Epidermal melanocyte (primary cell): ENCODE measurements around the gene GDPD4.

ENCODE experiments used
- DNase-seq: peaks from one replicate; pipeline ENCODE4 v3.0.0; 2011; ENCODE audit warnings: low spot score; ENCODE audit not compliant: insufficient read length

The GDPD4 gene

GRCh38 chr11:77244277-77245027 lies 57.0 kb downstream of the GDPD4 start:
- DNase-seq = peak; percentile 22

GRCh38 chr11:77236901-77237300 lies 64.6 kb downstream of the GDPD4 start:
- DNase-seq = no peak

GRCh38 chr11:77233011-77233410 lies 68.5 kb downstream of the GDPD4 start:
- DNase-seq = no peak

- no peak for DNase-seq
Observed at GRCh38 chr11:77232242-77232641, 69.2 kb downstream of the GDPD4 start.

GRCh38 chr11:77231800-77232199 lies 69.7 kb downstream of the GDPD4 start:
- no peak for DNase-seq

- no peak for DNase-seq
Observed at GRCh38 chr11:77230878-77231605, 70.4 kb downstream of the GDPD4 start.

- DNase-seq = no peak
Observed at GRCh38 chr11:77223797-77224196, 77.7 kb downstream of the GDPD4 start.

GRCh38 chr11:77217156-77217555 lies 84.3 kb downstream of the GDPD4 start:
- no peak for DNase-seq

- no peak for DNase-seq
Observed at GRCh38 chr11:77215106-77215505, 86.4 kb downstream of the GDPD4 start.

GRCh38 chr11:77214557-77214956 lies 86.9 kb downstream of the GDPD4 start:
- DNase-seq = no peak

- no peak for DNase-seq
Observed at GRCh38 chr11:77213589-77214428, 87.7 kb downstream of the GDPD4 start.

GRCh38 chr11:77213029-77213579 lies 88.4 kb downstream of the GDPD4 start:
- DNase-seq = no peak

GRCh38 chr11:77212314-77213007 lies 89.0 kb downstream of the GDPD4 start:
- no peak for DNase-seq

- DNase-seq = no peak
Observed at GRCh38 chr11:77211594-77212251, 89.8 kb downstream of the GDPD4 start.

GRCh38 chr11:77211040-77211451 lies 90.4 kb downstream of the GDPD4 start:
- no peak for DNase-seq

GRCh38 chr11:77209663-77210062 lies 91.8 kb downstream of the GDPD4 start:
- no peak for DNase-seq

- DNase-seq = no peak
Observed at GRCh38 chr11:77208535-77208934, 93.0 kb downstream of the GDPD4 start.

- no peak for DNase-seq
Observed at GRCh38 chr11:77207618-77208313, 93.7 kb downstream of the GDPD4 start.

GRCh38 chr11:77207019-77207485 lies 94.4 kb downstream of the GDPD4 start:
- DNase-seq = no peak
